ENCODE measurements around the gene SHPK.

- TF ChIP-seq CTCF (IDR thresholded peaks at IDR 0.05) (no peak), POLR2A (IDR thresholded peaks at IDR 0.05) (no peak)
These were observed 45.0 kb upstream of the SHPK start for GRCh38 chr17:3681057-3681456.

All from prostate gland (tissue), 2 donors.